DMS53 treated with DMSO at 0.1 percent for 48 hours (cell line): ENCODE results near the gene SNX17.
"Not testable (repeated sequence)": the region's sequence is repeated elsewhere in the genome, so short reads cannot be mapped to it uniquely, and the experiment has no call there.

Source experiments
- DNase-seq: peaks from one replicate; lab custom pipeline; 2025; ENCODE audit not compliant: unreplicated experiment; lab: John Stamatoyannopoulos, UW

SNX17 gene, protein sequence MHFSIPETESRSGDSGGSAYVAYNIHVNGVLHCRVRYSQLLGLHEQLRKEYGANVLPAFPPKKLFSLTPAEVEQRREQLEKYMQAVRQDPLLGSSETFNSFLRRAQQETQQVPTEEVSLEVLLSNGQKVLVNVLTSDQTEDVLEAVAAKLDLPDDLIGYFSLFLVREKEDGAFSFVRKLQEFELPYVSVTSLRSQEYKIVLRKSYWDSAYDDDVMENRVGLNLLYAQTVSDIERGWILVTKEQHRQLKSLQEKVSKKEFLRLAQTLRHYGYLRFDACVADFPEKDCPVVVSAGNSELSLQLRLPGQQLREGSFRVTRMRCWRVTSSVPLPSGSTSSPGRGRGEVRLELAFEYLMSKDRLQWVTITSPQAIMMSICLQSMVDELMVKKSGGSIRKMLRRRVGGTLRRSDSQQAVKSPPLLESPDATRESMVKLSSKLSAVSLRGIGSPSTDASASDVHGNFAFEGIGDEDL

DNA sequence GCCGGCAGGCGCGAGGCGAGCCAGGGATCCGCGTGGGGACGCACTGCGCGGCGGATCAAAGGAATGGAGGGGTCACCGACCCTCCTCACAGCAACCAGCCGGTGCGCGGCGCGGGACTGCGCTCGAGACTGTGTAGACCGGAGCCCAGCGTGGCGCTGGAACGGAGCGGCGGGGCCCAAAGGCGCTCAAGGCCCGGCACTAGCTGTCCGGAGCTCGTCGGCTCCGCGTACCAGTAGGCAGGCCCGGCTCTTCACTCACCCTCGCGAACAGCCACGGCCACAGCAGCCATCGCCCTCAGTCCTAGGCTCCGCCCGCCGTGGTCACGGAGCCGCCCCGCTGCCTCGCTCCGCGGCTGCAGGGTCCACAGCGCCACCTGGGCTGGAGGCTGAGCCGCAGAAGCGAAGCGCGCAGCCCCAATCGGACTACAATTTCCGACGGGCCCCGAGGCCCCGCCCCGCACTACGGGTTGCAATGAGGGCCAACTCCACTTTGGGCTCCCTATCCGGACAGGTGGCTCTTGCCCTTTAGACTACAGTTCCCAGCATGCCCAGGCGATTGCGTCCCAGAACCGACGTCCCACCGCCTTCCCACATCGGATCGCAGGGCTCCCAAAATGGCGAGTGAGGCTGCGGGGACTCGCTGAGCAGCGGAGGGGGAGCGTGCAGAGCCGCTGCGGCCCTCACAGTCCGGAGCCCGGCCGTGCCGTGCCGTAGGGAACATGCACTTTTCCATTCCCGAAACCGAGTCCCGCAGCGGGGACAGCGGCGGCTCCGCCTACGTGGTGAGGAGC is at the start of gene SNX17, which contains the start of gene EIF2B4:
Gene SNX17 (plus strand): TSS at position 591 of the 790 bp plus-strand sequence. CDS start 128 bp downstream, at position 719.
Gene EIF2B4 (minus strand): TSS at position 313 of the 790 bp plus-strand sequence. CDS start 24 bp downstream, at position 289.
- DNase-seq, result peak; percentile 93

DNA sequence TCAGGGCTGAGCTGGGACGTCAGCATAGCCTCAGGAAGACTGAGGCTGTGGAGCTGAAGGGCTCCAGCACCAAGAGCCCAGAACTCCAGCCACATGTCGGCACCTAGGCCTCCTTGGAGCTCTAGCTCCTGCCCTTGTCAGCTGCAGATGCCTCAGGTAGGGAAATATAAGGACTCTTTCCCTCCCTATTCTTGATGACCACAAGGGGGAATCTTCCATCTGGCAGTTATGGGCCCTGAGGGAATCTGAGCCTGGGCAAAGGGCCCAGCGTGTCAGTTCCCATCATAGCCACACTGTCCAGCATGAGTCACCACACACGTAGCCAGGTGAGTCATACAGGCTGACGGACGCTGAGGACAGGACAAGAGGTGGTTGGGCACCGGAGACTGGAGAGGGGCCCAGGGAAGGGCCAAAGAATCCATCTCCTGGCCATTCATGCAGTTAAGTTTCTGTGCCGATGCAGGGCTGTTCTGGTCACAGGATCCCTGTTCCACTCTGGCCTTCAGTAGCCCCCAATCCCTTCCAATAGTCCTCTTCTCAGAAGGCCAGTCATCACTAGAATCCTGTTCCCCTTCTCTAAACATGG is 49.4 kb upstream of the SNX17 start:
- peak; percentile 89 for DNase-seq

DNA sequence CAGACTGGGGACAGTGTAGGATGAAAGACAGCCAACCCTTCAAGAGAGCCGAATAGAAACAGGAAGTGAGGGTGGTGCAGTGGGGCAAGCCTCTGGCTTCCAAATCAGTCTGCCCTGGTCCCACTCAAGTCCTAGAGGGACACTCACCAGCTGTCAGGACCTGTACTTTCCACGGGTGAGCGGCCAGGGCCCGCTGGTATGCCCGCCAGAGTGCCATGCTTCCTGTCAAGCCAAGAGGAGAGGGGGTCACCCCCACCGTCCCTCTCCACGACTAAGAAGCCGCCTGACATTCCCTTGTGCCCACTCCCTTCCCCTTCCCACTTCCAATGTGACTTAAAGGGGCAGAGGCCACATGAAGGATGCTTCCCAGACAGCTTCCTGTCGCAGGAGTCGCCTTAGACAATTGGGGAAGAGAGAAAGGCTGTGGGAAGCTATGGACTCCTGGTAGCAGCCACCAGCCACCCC is 48.1 kb upstream of the SNX17 start:
- DNase-seq, result no peak

DNA sequence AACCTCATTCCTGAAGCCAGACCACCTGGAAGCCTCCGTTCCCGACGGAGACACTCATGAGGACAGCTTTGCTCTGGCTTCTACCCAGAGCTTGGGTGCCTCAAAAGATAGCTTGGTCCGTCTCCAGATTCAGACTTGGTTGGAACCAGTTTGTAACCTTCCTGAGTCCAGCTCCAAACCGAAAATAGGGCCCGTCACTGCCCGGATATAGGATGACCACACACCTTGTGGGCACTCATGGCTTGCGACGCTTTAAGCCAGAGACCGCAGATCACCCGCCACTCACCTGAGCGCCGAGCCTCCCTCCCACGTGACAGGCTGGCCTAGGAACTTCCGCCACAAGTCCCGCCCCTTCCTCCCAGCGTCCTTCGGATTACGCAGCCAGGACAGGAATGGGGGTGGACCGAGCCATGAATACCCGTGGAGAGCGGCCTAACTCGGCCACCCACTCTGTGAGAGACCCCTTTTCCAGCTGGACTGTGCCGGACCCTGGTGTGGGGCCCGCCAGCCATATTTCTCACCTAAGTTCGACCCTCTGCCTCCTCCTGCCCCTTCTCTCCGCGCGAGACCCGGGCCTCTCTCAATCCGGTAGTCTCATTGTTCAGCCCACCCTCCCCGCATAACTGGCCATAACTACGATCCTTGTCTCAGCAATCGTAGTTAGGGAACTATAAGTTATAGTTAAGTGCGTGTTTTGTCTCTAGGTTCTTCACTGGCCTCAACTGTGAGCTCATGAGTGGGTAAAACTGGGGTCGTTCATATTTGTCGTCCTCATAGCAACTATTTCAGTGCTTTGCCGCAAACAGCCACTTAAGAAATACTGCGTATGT is 47.4 kb upstream of the SNX17 start, which contains the start of gene MPV17:
Gene MPV17 (minus strand): TSS at position 332 of the 830 bp plus-strand sequence. CDS start 580 bp downstream, outside the sequence.
- DNase-seq, result peak; percentile 64

DNA sequence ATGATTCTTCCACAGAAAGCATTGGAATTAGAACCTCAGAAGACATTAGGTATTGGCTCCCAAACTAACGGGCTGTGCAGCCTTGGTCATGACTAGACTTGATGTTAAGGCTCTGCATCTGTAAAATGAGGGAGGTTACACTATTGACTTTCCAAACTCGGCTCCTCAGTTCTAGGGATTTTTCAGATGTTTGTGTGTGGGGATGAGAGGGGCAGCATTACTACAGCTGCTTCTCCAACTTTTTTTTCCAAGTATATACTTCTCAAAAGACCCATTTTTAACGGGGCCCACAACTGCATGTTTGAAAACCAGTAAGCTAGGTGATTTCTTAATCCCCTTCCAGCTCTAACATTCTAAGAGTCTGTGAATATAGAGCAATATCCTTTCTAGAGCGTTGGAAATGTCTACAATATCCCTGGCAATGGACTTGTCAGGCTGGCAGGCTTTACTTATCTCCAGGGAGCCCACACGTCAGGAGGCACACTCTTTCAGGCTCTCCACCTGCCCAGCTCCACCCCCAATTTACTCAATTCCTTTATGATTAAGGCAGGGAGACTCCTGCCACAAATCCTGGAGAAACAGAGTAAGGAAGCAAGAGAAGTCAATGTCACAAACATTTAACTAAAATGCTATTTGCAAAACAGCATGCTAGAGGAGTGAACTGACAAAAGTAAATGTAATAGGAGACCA is 46.7 kb upstream of the SNX17 start:
- no peak for DNase-seq

DNA sequence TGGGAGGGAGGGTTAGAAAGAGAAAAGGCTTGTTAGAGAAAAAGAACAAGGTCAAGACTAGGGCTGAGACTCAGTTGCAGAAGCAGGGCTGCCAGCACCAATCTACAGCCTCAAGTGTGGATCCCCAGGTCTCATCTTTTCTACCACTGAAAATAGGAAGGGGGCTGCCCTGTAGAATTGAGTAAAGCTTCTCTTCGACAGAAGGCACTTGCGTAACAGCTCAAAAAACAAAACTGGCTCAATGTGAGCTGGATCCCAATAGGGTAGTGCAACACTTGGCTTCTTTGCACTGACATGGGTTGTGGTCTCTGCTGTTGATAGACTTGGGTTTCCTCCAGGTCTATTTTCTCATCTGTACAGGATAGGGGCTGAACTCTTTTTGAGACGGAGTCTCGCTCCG is 45.7 kb upstream of the SNX17 start:
- DNase-seq, result no peak

DNA sequence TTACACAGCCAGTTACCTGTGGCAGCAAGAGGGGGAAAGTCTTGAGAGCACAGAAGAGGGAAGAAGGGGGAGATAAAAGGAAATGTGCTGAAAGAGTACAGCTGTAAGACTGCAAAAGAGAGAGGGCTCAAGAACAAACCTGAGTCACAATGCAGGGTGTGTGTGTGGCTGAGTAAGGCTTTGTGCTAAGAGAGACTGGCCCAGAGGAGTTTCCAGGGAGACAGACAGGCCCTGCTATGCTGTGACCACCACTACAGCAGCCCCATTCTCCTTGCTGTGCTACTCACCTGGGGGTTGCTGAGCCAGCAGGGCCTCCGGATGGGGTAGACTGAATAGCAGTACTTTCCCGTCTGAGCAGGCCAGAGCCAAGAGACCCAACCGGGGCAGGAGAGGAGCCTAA is 35.1 kb upstream of the SNX17 start:
- no peak for DNase-seq

DNA sequence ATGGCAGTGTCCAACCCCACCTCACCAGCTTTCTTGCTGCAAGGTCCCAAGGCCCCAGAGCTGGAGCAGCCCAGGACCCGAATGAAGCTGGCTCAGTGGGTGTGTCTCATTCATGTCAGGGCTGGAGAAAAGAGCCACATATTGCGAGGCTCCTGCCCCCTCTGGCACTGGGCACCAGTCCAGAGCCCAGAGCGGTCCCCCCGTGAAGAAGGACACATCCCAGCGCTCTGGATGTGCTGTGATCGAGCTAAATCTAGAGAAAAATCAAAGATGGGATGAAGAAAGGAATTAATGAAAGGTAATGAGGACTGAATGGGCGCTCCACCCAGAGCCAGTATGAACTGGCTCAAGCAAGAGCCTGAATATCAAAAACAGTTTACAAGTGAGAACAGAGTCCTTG is 34.2 kb upstream of the SNX17 start:
- no peak for DNase-seq

DNA sequence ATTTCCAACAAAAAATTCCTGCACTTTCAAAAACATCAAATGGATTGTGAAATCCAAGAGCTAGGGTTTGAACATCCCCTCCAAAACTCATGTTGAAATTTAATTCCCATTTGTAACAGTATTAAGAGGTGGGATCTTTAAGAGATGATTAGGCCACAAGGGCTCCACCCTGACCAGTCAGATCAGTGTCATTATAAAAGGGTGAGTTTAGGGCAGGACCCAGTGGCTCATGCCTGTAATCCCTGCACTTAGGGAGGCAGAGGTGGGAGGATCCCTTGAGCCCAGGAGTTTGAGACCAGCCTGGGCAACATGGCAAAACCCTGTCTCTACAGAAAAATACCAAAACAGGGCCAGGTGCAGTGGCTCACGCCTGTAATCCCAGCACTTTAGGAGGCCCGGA is 22.8 kb upstream of the SNX17 start:
- DNase-seq, result no peak

DNA sequence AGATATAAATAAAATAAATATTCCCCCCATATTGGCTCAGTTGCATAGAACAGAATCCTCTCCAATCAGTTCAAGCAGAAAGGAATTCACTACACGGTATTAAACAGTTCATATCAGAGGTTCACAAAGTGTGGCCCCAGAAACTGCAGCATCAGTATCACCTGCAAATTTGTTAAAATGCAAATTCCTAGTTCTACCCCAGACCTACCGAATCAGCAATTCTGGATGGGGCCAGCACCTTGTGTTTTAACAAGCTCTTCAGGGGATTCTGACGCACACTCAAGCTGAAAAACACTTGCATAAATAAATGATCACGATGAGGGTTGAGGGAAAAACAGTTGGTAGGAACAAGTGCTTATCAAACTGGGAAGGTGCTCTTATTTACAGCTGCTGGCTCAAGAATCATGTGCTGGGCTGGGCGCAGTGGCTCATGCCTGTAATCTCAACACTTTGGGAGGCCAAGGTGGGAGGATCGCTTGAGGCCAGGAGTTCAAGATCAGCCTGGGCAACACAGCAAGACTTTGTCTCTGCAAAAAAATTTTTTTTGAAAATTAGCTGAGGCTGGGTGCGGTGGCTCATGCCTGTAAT is 20.2 kb upstream of the SNX17 start:
- no peak for DNase-seq

DNA sequence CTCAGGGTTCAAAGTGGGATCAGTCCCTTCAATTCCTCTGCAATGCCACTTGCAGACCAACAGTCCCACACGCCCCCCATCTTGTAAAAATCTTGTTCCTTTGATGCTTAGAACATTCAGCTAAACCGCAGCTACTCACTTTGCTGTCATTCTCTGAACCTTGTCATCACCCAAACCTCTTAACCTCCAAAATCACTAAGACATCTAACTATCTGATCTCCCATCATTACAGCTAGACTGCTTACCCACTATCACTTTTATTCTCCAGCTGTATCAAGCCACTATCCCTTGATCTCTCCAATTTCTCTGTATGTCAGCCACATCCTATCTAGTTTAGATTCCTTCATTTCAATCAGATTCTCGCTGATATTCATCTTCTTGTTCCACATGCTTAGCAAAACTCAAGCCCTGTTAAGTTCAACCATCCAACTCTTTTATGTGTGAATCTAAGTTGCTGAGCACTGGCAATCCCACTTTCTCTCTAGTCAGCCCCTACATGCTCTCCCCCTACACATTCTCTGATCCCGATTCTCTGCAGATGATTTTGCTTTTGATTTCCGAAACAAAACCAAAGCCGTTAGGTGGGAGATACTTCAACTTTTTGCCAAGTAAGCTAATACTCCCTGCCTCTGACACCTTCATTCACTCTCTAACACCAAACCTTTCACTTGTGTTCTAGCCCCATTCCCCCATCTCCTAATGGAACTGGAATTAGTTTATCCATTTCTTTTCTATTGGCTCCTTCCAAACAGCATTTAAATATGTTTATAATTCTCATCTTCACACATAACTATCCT is 18.4 kb upstream of the SNX17 start:
- DNase-seq, result no peak

DNA sequence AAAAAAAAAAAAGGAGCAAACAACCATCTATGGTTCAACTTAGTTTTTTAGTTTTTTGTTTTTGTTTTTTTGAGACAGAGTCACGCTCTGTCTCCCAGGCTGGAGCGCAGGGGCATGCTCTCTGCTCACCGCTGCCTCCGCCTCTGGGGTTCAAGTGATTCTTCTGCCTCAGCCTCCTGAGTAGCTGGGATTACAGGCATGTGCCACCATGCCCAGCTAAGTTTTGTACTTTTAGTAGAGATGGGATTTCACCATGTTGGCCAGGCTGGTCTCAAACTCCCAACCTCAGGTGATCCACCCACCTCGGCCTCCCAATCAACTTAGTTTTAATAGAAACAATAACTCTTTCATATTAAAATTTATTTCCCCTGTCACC is 17.0 kb upstream of the SNX17 start:
- DNase-seq, result not testable (repeated sequence)

DNA sequence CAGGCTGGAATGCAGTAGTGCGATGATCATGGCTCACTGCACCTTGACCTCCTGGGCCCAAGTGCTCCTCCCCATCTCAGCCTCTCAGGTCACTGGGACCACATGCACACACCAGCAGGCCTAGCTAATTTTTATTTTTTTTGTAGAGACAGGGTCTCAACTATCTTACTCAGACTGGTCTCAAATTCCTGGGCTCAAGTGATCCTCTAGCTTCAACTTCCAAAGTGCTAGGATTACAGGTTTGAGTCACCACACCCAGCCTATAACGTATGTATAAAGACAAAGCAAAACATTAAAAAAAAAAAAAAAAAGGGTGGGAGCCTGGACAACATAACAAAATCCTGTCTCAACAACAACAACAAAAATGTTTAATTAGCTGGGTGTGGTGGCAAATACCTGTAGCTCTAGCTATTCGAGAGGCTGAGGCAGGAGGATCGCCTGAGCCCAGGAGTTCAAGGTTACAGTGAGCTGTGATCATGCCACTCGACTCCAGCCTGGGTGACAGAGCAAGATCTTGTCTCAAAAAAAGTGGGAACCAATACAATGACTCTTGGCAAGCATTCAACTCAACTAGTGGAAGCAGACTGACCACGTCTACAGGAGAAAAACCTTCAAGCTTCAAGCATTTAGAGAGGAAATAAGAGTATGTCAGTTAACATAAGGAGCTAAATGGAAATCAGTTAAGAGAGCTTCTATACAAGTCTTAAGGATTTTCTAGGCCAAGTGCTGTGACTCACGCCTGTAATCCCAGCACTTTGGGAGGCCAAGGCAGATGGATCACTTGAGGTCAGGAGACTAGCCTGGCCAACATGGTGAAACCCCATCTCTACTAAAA is 16.4 kb upstream of the SNX17 start:
- DNase-seq, result no peak

DNA sequence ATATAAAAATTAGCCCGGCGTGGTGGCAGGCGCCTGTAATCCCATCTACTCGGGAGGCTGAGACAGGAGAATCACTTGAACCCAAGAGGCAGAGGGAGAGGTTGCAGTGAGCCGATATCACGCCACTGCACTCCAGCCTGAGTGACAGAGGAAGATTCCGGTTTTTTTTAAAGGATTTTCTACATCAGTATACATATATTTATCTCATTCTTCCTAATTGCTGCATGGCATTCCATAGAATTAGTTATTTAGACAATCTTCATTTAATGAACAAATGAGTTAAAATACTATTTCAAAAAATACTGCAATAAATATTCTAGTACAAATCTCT is 15.9 kb upstream of the SNX17 start:
- DNase-seq, result no peak

DNA sequence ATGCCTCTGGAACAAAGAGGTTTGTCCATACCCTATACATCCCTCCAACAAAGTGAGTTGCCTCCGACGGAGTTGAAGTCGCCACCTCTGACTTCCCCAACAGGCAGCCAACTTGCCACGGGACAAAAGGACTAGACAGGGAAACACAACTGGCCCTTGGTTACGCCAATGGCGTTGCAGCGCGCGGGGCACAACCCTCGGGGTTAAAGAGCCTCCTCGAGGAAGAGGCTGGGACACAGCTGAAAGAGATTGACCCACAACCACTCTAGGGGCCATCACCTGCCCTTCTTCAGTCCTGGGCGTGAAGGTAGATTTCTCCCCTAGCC is 14.4 kb upstream of the SNX17 start:
- peak; percentile 20 for DNase-seq

DNA sequence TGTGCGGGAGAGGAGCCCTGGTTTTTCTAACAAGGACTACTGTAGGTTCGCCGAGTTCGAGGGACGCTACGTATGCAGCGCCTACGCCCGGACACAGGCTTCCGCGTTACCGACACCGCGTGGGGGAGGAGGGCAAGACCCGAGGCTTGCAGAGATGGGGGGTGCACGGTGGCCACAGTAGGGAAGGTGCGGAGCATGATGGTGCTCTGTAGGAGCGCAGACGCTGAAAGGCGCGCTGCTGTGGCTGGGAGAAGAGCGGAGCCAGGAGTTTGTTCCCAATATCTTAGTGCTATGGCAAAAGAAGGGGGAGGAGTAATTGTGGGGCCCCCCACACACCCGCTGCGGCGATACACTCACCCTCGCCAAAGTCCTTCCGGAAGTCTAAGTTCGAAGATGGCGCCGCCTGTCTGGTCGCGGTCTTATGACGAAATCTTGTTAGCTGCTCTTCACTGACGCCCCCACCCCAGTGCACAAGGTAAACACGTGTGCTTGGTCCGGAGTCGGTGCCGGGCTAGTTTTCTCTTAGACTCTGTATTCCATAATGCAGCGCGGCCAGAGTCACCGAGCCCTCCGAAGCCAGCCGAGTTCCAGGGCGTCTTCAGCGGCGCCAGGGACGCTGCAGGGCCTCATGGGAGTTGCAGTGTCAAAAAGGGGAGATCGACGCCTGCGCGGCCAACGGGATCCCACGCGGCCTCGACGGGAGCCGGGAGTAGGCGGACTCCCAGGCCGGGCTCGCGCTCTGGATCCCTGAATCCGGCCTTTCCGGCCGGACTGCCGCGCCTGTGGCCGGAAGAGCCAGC is 13.8 kb upstream of the SNX17 start, which contains the start of gene GTF3C2:
Gene GTF3C2 (minus strand): TSS at position 383 of the 800 bp plus-strand sequence. CDS start 13,210 bp downstream, outside the sequence.
- DNase-seq, result peak; percentile 87
